K562 (cell line): Measurements from ENCODE around the gene ITPR2. TPM values are rescaled to one million over a fixed set of nuclear protein-coding genes. Genes with fewer than 3 reads are reported as not detected.

Experiments used
- CHCHD3 ChIP-seq: fragments of 250-450 bp; sonication (Bioruptor Pico); IDR thresholded peaks from 2 replicates; pipeline ENCODE4 v2.1.2; 2022; ENCODE audit warnings: mild to moderate bottlenecking
- CUX1 ChIP-seq: fragments of 200-800 bp; sonication (Bioruptor generic); IDR thresholded peaks from 2 replicates; pipeline ENCODE4 v1.6.1; 2016; ENCODE audit warnings: missing genetic modification characterization, missing compliant biosample characterization
- ELF1 ChIP-seq: fragments of 200-800 bp; sonication (Bioruptor generic); IDR thresholded peaks from 2 replicates; pipeline ENCODE4 v1.6.1; 2016; ENCODE audit warnings: missing genetic modification characterization, missing compliant biosample characterization
- FOXA3 ChIP-seq, 2 experiments: fragments of 450-650 bp in 1 of 2; sonication (generic) in 1 of 2; formaldehyde crosslinking; IDR thresholded peaks in 1 of 2; conservative IDR thresholded peaks in 1 of 2; 2 replicates each; pipeline versions ENCODE4 v1.4.0 to v1.8.0; 2020 to 2022; ENCODE audit warnings: mild to moderate bottlenecking in 2 of 2, missing genetic modification reagents in 1 of 2
- FOXP1 ChIP-seq: sonication (generic); formaldehyde crosslinking; IDR thresholded peaks from 2 replicates; pipeline ENCODE4 v1.8.0; 2022; ENCODE audit warnings: mild to moderate bottlenecking, missing genetic modification reagents
- KLF16 ChIP-seq: IDR thresholded peaks from 2 replicates; pipeline ENCODE4 v1.6.1; 2016; ENCODE audit warnings: antibody characterized with exemption
- MYBL2 ChIP-seq, 2 experiments: fragments of 450-650 bp in 1 of 2; sonication (generic) in 1 of 2; formaldehyde crosslinking in 1 of 2; IDR thresholded peaks; 2 replicates each; pipeline versions ENCODE4 v1.6.1 to v1.8.1; 2017 to 2022; ENCODE audit warnings: borderline replicate concordance in 1 of 2, inconsistent platforms in 1 of 2, low read depth in 1 of 2, mild to moderate bottlenecking in 1 of 2, missing genetic modification reagents in 1 of 2, moderate library complexity in 1 of 2
- NBN ChIP-seq: fragments of 450-650 bp; IDR thresholded peaks from 2 replicates; pipeline ENCODE4 v1.6.1; 2016; ENCODE audit warnings: low read depth, mild to moderate bottlenecking
- NELFE ChIP-seq: IDR thresholded peaks from 2 replicates; pipeline ENCODE4 v1.6.1; 2011; ENCODE audit warnings: mild to moderate bottlenecking; ENCODE audit not compliant: insufficient read depth, insufficient read length
- PHB2 ChIP-seq: fragments of 450-650 bp; IDR thresholded peaks from 2 replicates; pipeline ENCODE4 v1.6.1; 2017; ENCODE audit warnings: low read depth
- PHF21A ChIP-seq: fragments of 450-650 bp; IDR thresholded peaks from 2 replicates; pipeline ENCODE4 v1.6.1; 2017; ENCODE audit warnings: low read depth, borderline replicate concordance
- PHTF2 ChIP-seq: fragments of 250-450 bp; sonication (Bioruptor Pico); IDR thresholded peaks from 2 replicates; pipeline ENCODE4 v1.5.0; 2021; ENCODE audit warnings: mild to moderate bottlenecking
- SETDB1 ChIP-seq: IDR thresholded peaks from one replicate; pipeline ENCODE4 v1.6.1; 2012; ENCODE audit warnings: low read length, control low read depth, inconsistent platforms
- SIX5 ChIP-seq, 2 experiments: IDR thresholded peaks; 2 replicates each; pipeline ENCODE4 v1.6.1; 2011; ENCODE audit warnings: low read length in 2 of 2, borderline replicate concordance in 1 of 2, low read depth in 1 of 2, mild to moderate bottlenecking in 1 of 2, moderate library complexity in 1 of 2; ENCODE audit not compliant: insufficient read depth in 1 of 2
- SMAD4 ChIP-seq: fragments of 250-450 bp; sonication (Bioruptor Pico); conservative IDR thresholded peaks from 2 replicates; pipeline ENCODE4 v1.8.0; 2021; ENCODE audit warnings: inconsistent platforms, mild to moderate bottlenecking, moderate library complexity
- SNIP1 ChIP-seq: fragments of 450-650 bp; IDR thresholded peaks from 2 replicates; pipeline ENCODE4 v1.7.1; 2017; ENCODE audit warnings: low read depth, mild to moderate bottlenecking
- THAP7 ChIP-seq: fragments of 250-450 bp; sonication (Bioruptor Pico); IDR thresholded peaks from 2 replicates; pipeline ENCODE4 v1.5.0; 2021
- ZC3H11A ChIP-seq: IDR thresholded peaks from 2 replicates; pipeline ENCODE4 v1.6.1; 2012; ENCODE audit warnings: low read depth, low read length, improper control_type of control experiment
- ZC3H4 ChIP-seq: sonication (generic); formaldehyde crosslinking; IDR thresholded peaks from 2 replicates; pipeline ENCODE4 v1.9.0; 2021; ENCODE audit warnings: missing genetic modification reagents, borderline replicate concordance
- ZNF311 ChIP-seq: fragments of 250-450 bp; sonication (Bioruptor Pico); IDR thresholded peaks from 2 replicates; pipeline ENCODE4 v1.4.0; 2020; ENCODE audit warnings: mild to moderate bottlenecking, moderate library complexity
- polyA plus RNA-seq, 8 experiments: library from polyadenylated mRNA; depleted of rRNA in 4 of 8; stranded (reverse) in 5 of 8; unstranded in 3 of 8; fragments of >200 nt; fragmentation: Nextera tagmentation in 2 of 8; fragmentation: Illumina TruSeq in 1 of 8; extraction: Ambion mirVana in 2 of 8; extraction: Trizol in 1 of 8; gene quantifications; 2 replicates each; pipeline versions ENCODE4 v1.2.1 to v1.2.3, GENCODE V29; 2011 to 2014; ENCODE audit warnings: inconsistent platforms in 1 of 8, missing spikeins in 1 of 8
- total RNA-seq, 7 experiments: library from RNA; depleted of rRNA in 6 of 7; stranded (reverse); fragments of >200 nt in 6 of 7; fragmentation: Illumina TruSeq in 2 of 7; extraction: Trizol in 2 of 7; gene quantifications; 2 replicates each; pipeline versions ENCODE4 v1.2.1 to v1.2.3, GENCODE V29; 2011 to 2021; ENCODE audit warnings: low replicate concordance in 1 of 7
- TF ChIP-seq, protein P1 (sequence below): fragments of 250-450 bp; sonication (Bioruptor Pico); IDR thresholded peaks from 2 replicates; pipeline ENCODE4 v1.8.0; 2021; ENCODE audit warnings: mild to moderate bottlenecking, moderate library complexity

Gene ITPR2
- total and polyA plus RNA-seq, 9 of the 15 experiments (the other 6 are each of a cell fraction or from before 2014, with no cell fraction given): 0.21 to 3.3 (median 0.95) TPM

GRCh38 chr12:26831951-26832821, 808 bp downstream of the ITPR2 start (continued):
- TF ChIP-seq NELFE (no peak), SMAD4 (CRISPR knock-in tag) (0 out of 2 replicates have a peak, but pooled peaks have one; percentile 18), SIX5 (IDR thresholded peaks at IDR 0.05; ENCODE audit: borderline replicate concordance in 1 of 2, insufficient read depth in 1 of 2, low read depth in 1 of 2, low read length in 2 of 2) (no peak), FOXA3 (CRISPR knock-in tag; conservative IDR thresholded peaks at IDR 0.05 in 1 of 2, IDR thresholded peaks at IDR 0.05 in 1 of 2) (no peak), ELF1 (tag) (peak; percentile 46; the same call in 1 of the 2 replicates), CUX1 (CRISPR knock-in tag) (no peak), ZC3H11A (no peak), NBN (no peak), FOXP1 (CRISPR knock-in tag) (no peak), ZNF311 (CRISPR knock-in tag) (peak; percentile 31; the same call in 1 of the 2 replicates), PHTF2 (CRISPR knock-in tag) (no peak), CHCHD3 (CRISPR knock-in tag) (no peak), KLF16 (no peak), THAP7 (no peak), PHF21A (no peak), MYBL2 (IDR thresholded peaks at IDR 0.05; ENCODE audit: low read depth) (no peak), MYBL2 (CRISPR knock-in tag; IDR thresholded peaks at IDR 0.05; ENCODE audit: borderline replicate concordance) (no peak), SNIP1 (no peak), PHB2 (no peak), ZC3H4 (CRISPR knock-in tag) (no peak), SETDB1 (no peak)
- TF ChIP-seq, protein P1, sequence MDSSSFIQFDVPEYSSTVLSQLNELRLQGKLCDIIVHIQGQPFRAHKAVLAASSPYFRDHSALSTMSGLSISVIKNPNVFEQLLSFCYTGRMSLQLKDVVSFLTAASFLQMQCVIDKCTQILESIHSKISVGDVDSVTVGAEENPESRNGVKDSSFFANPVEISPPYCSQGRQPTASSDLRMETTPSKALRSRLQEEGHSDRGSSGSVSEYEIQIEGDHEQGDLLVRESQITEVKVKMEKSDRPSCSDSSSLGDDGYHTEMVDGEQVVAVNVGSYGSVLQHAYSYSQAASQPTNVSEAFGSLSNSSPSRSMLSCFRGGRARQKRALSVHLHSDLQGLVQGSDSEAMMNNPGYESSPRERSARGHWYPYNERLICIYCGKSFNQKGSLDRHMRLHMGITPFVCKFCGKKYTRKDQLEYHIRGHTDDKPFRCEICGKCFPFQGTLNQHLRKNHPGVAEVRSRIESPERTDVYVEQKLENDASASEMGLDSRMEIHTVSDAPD (CRISPR knock-in tag): no peak
